ENCODE results near the gene ARRB2. TPM values are rescaled to one million over a fixed set of nuclear protein-coding genes. Genes with fewer than 3 reads are reported as not detected.

Gene ARRB2
- total RNA-seq, 2 donors from 2014 or later = 45.3 to 51.8 TPM

DNA sequence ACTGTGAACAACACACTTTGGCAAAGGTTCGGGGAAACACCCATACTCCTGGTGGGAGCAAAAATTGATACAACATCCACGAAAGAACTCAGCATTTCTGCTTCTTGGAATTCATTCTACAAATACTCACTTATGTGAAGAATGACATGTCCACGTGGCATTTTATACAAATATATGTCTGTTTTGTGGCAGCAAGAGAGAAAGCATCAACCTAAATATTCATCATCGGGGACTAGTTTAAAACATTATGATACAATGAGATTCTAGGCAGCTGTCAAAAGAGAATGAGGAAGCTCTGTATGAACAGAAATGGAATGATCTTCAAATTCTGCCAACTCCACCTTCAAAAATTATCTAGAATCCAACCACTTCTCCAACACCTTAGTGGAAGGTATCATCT, 43.3 kb upstream of the ARRB2 start:
- no peak overlapping the region for H3K9ac ChIP-seq (ENCODE audit: extremely low read depth, low read length, poor library complexity, severe bottlenecking)
- no peak overlapping the region for H3K4me3 Mint-ChIP-seq
- H3K9me3 ChIP-seq (ENCODE audit: control insufficient read depth, low read length) = no peaks in the 10 kb centered on the region
- H3K36me3 Mint-ChIP-seq (ENCODE audit: low read depth) = peaks cover 20% of the 10 kb centered on the region
- H3K4me1 ChIP-seq (ENCODE audit: control insufficient read depth, insufficient read depth, low read length) = no peaks in the 10 kb centered on the region
- peaks cover 24% of the 10 kb centered on the region for H3K36me3 ChIP-seq (ENCODE audit: control insufficient read depth, insufficient read depth, low read length)
- H3K27me3 Mint-ChIP-seq (ENCODE audit: insufficient read depth) = no peaks in the 10 kb centered on the region
- no peak overlapping the region for H3K4me3 ChIP-seq (ENCODE audit: low read length)
- H3K27ac ChIP-seq (ENCODE audit: low read depth, low read length) = no peak overlapping the region
- WGBS, 2 experiments (ENCODE audit: insufficient coverage in 1 of 2, insufficient read length in 1 of 2) = 89 to 93% methylated on average over 1 to 4 of the region's 4 CpGs
- H3K9me3 Mint-ChIP-seq = no peaks in the 10 kb centered on the region
- DNase-seq = no peak
- no peak overlapping the region for H3K27ac Mint-ChIP-seq
- no peaks in the 10 kb centered on the region for H3K27me3 ChIP-seq (ENCODE audit: control insufficient read depth, insufficient read depth, low read length, poor library complexity, severe bottlenecking)
- H3K4me1 Mint-ChIP-seq = no peaks in the 10 kb centered on the region
- TF ChIP-seq, protein P1, sequence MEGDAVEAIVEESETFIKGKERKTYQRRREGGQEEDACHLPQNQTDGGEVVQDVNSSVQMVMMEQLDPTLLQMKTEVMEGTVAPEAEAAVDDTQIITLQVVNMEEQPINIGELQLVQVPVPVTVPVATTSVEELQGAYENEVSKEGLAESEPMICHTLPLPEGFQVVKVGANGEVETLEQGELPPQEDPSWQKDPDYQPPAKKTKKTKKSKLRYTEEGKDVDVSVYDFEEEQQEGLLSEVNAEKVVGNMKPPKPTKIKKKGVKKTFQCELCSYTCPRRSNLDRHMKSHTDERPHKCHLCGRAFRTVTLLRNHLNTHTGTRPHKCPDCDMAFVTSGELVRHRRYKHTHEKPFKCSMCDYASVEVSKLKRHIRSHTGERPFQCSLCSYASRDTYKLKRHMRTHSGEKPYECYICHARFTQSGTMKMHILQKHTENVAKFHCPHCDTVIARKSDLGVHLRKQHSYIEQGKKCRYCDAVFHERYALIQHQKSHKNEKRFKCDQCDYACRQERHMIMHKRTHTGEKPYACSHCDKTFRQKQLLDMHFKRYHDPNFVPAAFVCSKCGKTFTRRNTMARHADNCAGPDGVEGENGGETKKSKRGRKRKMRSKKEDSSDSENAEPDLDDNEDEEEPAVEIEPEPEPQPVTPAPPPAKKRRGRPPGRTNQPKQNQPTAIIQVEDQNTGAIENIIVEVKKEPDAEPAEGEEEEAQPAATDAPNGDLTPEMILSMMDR (conservative IDR thresholded peaks at IDR 0.05) = no peak

DNA sequence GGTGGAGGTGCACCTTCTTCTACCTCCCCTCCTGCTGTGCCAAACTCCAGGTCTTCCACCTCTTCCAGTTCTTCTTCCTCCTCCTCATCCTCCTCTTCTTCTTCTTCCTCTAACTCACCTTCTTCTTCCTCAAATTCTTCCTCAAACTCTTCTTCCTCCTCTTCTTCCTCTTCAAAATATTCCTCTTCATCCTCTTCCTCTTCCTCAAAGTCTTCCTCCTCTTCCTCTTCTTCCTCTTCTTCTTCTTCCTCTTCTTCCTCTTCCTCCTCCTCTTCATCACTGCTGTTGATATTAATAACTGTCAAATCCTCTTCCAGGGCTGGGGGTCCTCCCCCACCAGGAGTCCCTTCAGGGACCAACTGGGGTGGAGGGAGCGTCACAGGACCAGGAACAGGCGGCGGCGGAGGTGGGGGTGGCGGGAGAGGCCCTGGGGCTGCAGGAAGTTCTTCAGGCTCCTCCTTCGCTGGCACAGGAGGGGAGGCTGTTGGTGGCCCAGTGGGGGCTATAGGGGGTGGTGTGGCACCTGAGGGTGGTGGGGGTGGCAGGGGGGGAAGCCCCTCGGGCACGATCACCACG, 38.3 kb upstream of the ARRB2 start:
- Histone ChIP-seq H3K4me1 (ENCODE audit: control insufficient read depth, insufficient read depth, low read length) (no peaks in the 10 kb centered on the region), H3K9me3 (ENCODE audit: control insufficient read depth, low read length) (no peaks in the 10 kb centered on the region), H3K4me3 (ENCODE audit: low read length) (no peak overlapping the region), H3K36me3 (ENCODE audit: control insufficient read depth, insufficient read depth, low read length) (peaks cover 58% of the 10 kb centered on the region), H3K9ac (ENCODE audit: extremely low read depth, low read length, poor library complexity, severe bottlenecking) (no peak overlapping the region), H3K27me3 (ENCODE audit: control insufficient read depth, insufficient read depth, low read length, poor library complexity, severe bottlenecking) (no peaks in the 10 kb centered on the region), H3K27ac (ENCODE audit: low read depth, low read length) (no peak overlapping the region)
- DNase-seq = no peak
- TF ChIP-seq, protein P1 (conservative IDR thresholded peaks at IDR 0.05) = no peak
- H3K27ac Mint-ChIP-seq = no peak overlapping the region
- H3K9me3 Mint-ChIP-seq = no peaks in the 10 kb centered on the region
- no peaks in the 10 kb centered on the region for H3K4me1 Mint-ChIP-seq
- peaks cover 58% of the 10 kb centered on the region for H3K36me3 Mint-ChIP-seq (ENCODE audit: low read depth)
- WGBS, 2 experiments (ENCODE audit: insufficient coverage in 1 of 2, insufficient read length in 1 of 2) = 95% methylated on average over 9 of the region's 9 CpGs; no CpG with 5 or more reads in 1 of the 2 experiments
- no peak overlapping the region for H3K4me3 Mint-ChIP-seq
- no peaks in the 10 kb centered on the region for H3K27me3 Mint-ChIP-seq (ENCODE audit: insufficient read depth)

DNA sequence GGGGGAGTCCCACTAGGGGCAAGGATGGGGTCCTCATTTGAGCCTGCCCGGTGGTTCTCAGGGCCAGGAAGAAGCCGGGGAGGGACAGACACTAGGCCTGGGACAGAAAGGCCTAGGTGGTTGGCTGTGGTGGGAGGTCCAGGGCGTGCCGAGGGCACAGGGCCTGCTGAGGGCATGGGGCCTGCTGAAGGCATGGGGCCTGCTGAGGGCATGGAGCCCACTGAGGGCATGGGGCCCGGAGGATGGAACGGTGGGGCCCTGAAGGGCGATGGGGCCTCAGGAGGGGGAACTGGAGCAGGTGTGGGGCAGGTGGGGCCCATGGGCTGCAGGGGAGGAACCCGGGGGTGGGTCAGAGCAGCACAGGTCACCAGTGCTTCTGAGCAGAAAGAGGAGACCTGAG, 37.7 kb upstream of the ARRB2 start:
- H3K4me1 ChIP-seq (ENCODE audit: control insufficient read depth, insufficient read depth, low read length) = no peaks in the 10 kb centered on the region
- Mint-ChIP-seq H3K27ac (no peak overlapping the region), H3K4me3 (no peak overlapping the region), H3K9me3 (no peaks in the 10 kb centered on the region), H3K36me3 (ENCODE audit: low read depth) (peaks cover 63% of the 10 kb centered on the region), H3K27me3 (ENCODE audit: insufficient read depth) (no peaks in the 10 kb centered on the region), H3K4me1 (no peaks in the 10 kb centered on the region)
- 83 to 93% methylated on average over 3 to 8 of the region's 8 CpGs for WGBS, 2 experiments (ENCODE audit: insufficient coverage in 1 of 2, insufficient read length in 1 of 2)
- no peak overlapping the region for H3K27ac ChIP-seq (ENCODE audit: low read depth, low read length)
- no peak for DNase-seq
- TF ChIP-seq, protein P1 (conservative IDR thresholded peaks at IDR 0.05) = no peak
- H3K36me3 ChIP-seq (ENCODE audit: control insufficient read depth, insufficient read depth, low read length) = peaks cover 62% of the 10 kb centered on the region
- no peak overlapping the region for H3K4me3 ChIP-seq (ENCODE audit: low read length)
- no peak overlapping the region for H3K9ac ChIP-seq (ENCODE audit: extremely low read depth, low read length, poor library complexity, severe bottlenecking)
- H3K9me3 ChIP-seq (ENCODE audit: control insufficient read depth, low read length) = no peaks in the 10 kb centered on the region
- no peaks in the 10 kb centered on the region for H3K27me3 ChIP-seq (ENCODE audit: control insufficient read depth, insufficient read depth, low read length, poor library complexity, severe bottlenecking)
